GM18909 (cell line): ENCODE data around the gene SHISA6.

Experiments used
- ATAC-seq: cut with Tn5 transposase; IDR thresholded peaks from one replicate; pipeline ENCODE4 v1.9.1; 2021; ENCODE audit warnings: mild to moderate bottlenecking; ENCODE audit not compliant: unreplicated experiment, poor library complexity

SHISA6 gene

DNA sequence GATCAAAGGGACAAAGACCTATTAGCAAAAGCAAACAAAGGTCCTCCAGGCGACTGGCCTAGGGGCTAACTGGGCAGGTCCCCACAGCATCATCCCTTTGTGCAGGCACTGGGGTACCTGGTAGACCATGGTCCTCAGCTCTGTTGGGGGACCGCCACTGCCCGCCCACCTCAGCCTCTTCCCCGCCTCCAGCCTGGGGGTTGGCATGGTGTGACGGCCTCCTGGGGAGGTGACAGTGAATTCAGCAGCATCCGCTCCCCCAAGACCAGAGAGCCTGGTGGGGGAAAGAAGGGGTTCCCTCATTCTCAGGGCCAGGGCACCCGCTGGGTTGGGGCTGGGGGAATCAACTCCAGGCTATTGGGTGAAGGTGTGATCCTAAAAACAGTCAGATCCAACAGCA is 318.6 kb downstream of the SHISA6 start:
- ATAC-seq = no peak

DNA sequence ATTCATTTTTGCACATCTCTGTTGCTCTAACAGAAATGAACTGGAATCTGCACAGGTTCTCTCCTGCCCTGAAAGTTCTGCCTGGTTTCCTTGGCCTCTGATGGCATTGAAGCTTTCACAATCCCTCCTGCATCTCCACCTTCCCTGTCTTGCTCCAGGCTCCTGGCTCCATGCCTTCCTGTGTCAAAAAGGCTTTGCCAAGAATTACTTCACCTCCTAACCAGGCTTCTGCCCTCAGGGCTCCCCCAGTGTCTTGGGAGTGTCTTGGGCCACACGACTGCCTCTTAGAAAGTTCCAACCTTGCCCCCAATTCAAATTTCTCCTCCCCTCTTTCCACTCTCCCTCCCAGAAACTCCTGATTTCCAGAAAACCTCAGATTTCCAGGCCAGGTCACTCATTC is 320.3 kb downstream of the SHISA6 start:
- no peak for ATAC-seq

DNA sequence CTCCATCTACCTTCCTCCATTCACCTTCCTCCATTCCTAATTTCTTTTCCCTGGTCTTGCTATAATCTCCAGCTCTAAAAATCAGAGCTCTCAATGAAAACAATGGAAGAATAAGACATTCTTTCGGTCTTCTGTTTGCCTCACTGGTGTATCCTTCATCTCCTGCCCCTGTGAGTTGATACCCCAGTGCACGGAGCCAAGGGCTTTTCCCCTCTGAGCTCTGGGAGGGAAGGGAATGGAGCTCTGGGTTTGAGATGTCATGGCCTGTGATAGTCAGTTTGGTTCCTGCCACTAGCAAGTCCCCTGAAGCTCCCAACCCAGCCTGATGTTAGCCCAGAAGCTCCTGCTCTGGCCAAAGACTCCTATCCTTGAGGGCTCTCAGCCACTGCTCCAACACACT is 320.7 kb downstream of the SHISA6 start:
- ATAC-seq = no peak

DNA sequence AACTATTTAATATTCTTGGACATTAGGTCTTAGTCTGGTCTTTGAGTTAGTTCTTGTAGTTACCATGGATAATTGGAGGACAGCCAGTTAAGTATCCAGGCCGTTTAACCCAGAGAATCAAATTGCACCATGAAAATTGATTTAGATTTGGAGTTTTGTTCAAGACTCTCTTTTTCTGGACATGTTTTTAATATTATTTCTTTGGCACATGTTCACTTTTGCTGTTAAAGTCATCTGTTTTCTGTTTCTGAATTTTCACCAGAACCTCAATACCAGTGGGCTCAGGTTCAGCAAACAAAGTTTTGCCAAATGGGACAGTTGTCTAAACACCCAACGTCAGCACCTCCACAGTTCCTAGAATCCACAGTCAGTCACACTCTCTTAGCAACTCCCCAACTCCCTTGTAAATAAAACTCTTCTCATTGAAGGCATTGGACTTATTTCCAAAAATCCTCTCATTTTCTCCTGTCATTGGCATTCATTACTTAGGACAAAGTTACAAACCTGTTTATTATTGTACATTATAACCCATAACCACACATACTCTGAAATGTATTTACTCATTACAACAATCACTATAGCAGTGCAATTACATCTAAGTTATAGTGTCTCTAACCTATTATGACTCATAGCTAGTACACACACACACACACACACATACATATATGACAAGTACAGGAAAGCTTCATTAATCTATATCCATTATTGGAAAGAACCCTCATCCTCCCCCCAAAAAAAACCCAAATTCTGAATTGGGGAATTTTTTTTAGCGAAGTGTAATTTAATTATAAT is 323.8 kb downstream of the SHISA6 start:
- ATAC-seq = no peak

DNA sequence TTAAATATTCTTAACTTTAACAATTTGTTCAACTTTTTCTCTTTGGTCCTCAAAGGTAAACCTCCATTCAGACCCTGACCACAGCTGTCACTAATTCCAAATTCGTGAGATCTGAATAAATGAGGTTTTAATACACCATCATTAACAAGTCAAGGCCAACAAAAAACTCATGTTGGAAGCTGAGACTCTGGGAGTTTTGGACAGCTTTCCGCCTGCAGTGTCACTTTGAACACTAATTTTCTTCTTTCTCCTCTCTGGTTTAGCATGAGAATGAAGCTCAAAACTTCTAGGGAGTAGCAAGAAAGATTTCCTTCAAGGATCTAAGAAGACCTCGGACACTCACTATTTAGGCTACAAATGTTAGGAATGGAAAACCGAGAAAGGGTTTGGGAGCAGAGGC is 324.6 kb downstream of the SHISA6 start:
- no peak for ATAC-seq

DNA sequence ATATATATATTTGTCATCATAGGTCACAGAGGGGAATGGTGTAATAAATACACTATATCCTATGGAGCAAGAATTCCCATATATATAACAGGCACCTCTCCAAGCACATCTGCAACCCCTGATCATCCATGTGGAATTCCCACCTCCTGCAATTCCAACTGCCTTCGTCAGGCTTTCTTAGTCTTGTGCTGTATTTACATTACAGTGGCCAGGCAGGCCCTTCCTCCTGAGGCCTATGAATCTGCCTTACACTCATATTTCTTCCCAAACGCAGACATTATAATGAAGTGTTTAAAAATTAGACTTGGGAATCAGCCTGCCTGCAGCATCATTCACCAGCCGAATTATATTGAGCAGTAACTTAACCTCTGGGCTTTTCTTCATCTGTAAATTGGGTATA is 338.0 kb downstream of the SHISA6 start:
- ATAC-seq = no peak

DNA sequence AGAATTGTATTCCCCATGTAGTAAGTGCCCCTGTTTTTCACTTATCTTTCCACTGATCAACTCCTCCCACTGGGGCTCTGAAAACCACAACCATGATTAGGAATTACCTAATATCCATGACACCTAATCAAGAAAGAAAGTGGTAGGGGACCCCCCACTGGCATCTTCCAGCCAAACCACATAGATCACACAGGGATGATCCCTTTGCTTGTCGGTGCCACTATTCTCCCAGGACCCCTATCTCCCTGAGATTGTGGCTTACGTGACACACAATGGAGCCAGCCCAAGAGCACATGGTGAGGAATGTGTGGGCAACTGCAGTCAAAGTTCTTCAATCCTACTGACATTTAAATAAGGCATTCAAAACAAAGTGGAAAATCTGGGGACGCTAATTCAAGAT is 339.7 kb downstream of the SHISA6 start:
- no peak for ATAC-seq

DNA sequence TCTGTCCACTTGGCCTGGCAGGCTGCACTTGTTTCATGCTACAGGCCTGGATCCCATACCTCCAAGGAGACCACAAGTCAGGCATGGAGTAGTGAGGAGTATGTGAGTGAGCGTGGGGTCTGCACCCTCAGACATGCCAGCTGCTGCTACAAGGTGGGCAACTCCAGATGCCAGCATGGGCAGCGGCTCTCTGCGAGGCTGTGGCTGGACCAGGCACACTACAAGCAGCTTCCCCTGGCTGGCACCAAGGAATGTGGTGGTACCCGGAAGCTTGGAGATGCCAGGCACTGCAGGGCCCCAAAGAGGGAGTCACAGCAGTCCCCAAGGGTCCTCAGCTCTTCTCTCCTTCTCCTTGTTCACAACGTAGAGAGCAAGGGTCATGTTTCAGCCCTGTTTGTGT is 341.2 kb downstream of the SHISA6 start:
- ATAC-seq = no peak

DNA sequence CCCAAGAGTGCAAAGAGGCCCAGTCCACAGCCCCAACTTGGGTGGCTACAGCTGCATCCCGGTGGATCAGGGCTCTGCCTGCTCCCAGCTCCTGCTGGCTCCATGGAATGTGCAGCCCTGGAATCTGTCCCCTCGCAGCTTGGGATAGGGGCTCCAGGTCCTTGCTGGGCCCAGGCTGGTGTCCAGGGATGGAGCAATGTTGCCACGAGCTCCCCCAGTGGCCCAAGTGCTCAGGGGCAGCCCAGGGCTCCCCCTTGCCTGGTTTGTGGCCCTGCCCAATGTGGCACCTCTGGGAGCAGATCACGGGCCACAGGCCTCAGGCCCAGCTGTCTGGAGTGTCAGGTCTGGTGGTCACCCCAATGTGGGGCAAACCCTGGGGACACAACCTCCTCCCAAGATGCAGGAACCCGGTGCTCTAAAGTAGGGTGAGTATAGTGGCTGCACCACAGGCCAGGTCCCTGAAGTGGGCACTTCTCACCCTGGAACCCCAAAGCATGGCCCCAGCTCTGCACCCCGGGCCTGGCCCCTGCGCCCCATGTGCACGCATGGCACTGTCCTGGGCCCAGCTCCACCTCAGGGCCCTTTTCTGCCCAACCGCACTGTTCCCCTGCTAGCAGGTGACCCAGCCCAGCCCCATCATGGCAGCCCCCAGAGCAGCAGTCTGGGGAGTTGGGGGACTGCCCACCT is 342.4 kb downstream of the SHISA6 start:
- ATAC-seq = no peak

DNA sequence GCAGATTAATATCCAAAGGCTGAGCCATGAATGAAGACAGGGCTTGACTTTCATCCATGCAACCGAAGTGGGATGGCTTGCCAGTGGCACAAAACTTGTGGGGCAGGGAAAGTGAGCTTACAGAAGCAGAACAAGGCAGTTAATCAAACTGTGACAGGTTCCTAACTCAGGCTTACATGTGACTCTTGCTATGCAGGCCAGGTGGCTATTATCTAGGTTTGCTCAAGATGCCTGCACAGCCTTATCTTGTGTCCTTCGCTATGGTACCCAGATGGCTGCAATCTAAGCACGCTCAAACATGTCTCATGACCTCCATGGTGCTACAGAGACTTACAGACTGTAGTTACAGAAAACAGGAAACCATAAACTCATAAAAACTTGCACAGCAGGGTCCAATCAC is 348.7 kb downstream of the SHISA6 start:
- no peak for ATAC-seq

DNA sequence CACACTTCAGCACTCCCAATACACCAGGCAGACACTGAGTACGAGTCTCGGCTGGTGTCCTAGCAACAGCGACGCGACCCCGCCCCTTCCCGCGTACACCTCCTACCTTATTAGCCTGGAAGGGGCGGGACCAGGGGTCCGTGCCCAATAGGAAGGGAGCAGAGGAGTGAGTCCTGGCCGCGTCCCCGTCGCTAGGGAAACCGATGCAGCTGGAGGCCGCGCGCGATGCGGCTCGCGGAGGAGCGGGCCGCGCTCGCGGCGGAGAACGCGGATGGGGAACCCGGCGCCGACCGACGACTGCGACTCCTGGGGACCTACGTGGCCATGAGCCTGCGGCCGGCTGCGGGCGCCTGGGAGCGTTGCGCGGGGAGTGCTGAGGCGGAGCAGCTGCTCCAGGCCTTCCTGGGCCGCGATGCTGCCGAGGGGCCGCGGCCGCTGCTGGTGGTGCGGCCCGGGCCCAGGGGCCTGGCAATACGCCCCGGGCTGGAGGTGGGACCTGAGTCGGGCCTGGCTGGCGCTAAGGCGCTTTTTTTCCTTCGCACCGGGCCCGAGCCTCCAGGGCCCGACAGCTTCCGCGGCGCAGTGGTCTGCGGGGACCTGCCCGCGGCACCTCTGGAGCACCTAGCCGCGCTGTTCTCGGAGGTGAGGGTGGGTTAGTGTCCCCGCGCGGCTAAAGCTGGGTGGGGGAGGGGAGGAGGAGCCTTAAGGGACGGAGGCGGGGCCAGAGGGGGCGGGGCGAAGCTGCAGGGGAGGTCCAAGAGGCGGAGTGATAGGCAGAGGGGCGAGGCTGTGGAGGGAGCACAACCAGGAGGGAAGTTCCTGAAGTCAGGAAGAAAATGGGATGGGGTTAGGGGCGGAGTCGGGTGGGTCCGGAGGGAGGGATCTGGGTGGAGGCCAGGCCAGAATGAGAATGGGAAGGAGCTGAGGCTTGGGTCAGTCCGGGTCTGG is 357.5 kb downstream of the SHISA6 start, which contains the start of gene DNAH9:
DNAH9 (plus strand) TSS at position 197 of the 948 bp plus-strand sequence; CDS start at position 226, 29 bp downstream.
- ATAC-seq = no peak

DNA sequence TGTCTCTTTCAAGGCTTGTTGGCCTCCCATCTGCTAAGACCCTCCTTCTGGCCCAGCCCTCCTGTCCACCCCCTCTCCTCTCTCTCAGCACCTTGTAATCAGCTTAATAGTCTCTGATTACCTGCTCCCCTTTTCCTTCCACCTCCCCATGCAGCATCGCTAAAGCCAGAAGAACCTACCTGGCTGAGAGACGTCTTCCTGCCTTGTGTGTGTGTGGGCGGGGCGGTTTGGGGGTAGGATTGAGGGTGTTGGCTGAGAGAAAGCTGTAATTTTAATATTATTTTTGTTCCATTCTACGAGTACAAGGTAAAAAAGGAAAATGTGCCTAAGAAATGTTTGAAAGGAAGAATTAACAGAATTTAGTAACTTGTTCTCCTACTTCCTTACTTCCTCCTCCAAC is 360.6 kb downstream of the SHISA6 start:
- ATAC-seq = no peak

DNA sequence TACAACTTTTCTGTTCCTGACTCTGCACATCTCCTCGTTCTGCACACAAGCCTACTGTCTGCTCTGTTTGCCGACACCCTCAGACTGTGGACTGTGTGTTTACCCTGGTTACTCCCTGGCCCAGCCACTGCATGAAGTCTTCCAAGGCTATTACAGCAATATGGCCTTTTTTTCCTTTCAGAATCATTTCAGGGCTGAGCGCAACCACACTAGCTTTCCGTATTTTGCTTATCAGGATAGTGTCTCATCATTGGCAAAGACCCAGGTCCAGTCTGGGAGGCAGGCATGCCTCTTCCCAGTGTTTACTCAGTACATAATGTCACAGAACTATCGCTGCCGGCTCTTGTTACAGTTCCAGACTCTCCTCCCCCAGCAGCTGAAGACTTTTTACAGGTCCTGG is 367.4 kb downstream of the SHISA6 start:
- ATAC-seq = no peak

DNA sequence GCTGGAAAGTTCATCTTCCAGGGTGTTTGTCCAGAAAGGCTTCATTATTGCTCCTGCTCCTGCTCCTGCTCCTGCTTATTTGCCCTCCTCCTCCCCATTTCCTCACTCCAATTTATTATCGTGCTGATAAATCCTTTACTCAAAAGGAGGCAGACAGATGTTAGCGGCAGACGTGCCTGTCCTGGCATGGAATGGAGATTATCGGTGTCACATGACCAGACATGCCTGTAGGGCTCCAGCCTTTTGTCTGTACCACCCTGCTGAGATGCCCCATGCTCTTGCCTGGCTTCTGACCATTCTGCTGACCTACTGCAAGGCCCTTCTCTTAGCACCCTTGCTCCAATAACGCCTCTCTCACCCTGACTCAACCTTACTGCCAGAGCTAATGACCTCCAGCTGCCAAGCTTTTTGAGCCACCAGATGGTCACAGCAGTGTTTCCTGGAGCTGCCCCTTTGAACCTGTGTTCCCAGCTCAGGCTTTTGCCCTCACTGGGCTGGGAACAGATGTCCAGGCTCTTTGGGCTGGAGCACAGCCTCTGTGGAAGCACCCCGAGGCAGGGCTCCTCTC is 370.1 kb downstream of the SHISA6 start:
- no peak for ATAC-seq

DNA sequence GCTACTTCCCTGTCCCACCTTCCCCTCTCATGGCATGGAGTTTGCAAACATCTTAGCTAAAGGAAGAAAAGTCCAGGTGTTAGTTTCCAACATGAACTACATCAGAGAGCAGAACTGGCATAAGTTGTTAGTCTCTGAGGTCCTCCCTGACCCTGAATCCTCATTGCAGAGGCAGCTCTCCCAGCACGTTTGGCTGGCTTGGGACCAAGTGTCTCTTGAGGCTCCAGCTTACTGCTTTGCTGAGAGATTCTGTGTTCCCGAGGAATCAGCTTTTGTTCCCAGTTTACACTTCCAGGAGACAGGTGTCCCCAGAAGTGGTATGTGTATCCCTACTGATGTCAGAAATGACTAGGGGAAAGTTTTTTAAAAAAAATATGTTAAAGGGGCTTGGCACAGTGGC is 371.9 kb downstream of the SHISA6 start:
- no peak for ATAC-seq
